MV-4-11 (cell line): ENCODE measurements around the gene TINAGL1.
"Not testable (repeated sequence)": the region's sequence is repeated elsewhere in the genome, so short reads cannot be mapped to it uniquely, and the experiment has no call there.

Experiments used
- DNase-seq: peaks from one replicate; lab custom pipeline; 2025; lab: John Stamatoyannopoulos, UW

Gene TINAGL1

GRCh38 chr1:31583995-31584868, 7.9 kb downstream of the TINAGL1 start:
- no peak for DNase-seq

GRCh38 chr1:31584869-31585735, 8.8 kb downstream of the TINAGL1 start:
- no peak for DNase-seq

- DNase-seq, result no peak
Measured at GRCh38 chr1:31585736-31586365, 9.5 kb downstream of the TINAGL1 start.

GRCh38 chr1:31586376-31587327, 10.3 kb downstream of the TINAGL1 start:
- no peak for DNase-seq

GRCh38 chr1:31587328-31587699, 11.0 kb downstream of the TINAGL1 start:
- not testable (repeated sequence) for DNase-seq

GRCh38 chr1:31587720-31588423, 11.6 kb downstream of the TINAGL1 start:
- peak; percentile 8 for DNase-seq

GRCh38 chr1:31588751-31589515, 12.6 kb downstream of the TINAGL1 start:
- no peak for DNase-seq

GRCh38 chr1:31591425-31592093, 15.2 kb downstream of the TINAGL1 start:
- no peak for DNase-seq

- no peak for DNase-seq
Measured at GRCh38 chr1:31592132-31592531, 15.8 kb downstream of the TINAGL1 start.

GRCh38 chr1:31593136-31593665, 16.9 kb downstream of the TINAGL1 start:
- no peak for DNase-seq

- peak; percentile 48 for DNase-seq
Measured at GRCh38 chr1:31593770-31594632, 17.7 kb downstream of the TINAGL1 start.

GRCh38 chr1:31595836-31596736, 19.8 kb downstream of the TINAGL1 start:
- no peak for DNase-seq

GRCh38 chr1:31596737-31597097, 20.4 kb downstream of the TINAGL1 start:
- peak; percentile 30 for DNase-seq

GRCh38 chr1:31598980-31599379, 22.7 kb downstream of the TINAGL1 start:
- DNase-seq, result no peak

- DNase-seq, result no peak
Measured at GRCh38 chr1:31600641-31601040, 24.3 kb downstream of the TINAGL1 start.

- no peak for DNase-seq
Measured at GRCh38 chr1:31602081-31602480, 25.8 kb downstream of the TINAGL1 start.

- peak; percentile 100 for DNase-seq
Measured at GRCh38 chr1:31605908-31606427, 29.7 kb downstream of the TINAGL1 start.
